ENCODE data around the gene BIK.

The BIK gene

GRCh38 chr22:43176090-43176489 lies 65.5 kb downstream of the BIK start:
- no peak for TF ChIP-seq ZFX (IDR thresholded peaks at IDR 0.05; ENCODE audit: borderline replicate concordance)
- TF ChIP-seq CTCF (IDR thresholded peaks at IDR 0.05), result no peak
- no peak overlapping the region for H3K27ac ChIP-seq

- H3K27ac ChIP-seq, result no peak overlapping the region
- TF ChIP-seq CTCF (IDR thresholded peaks at IDR 0.05) (no peak), ZFX (IDR thresholded peaks at IDR 0.05; ENCODE audit: borderline replicate concordance) (no peak)
Measured at GRCh38 chr22:43177479-43177878, 66.9 kb downstream of the BIK start.
